Measurements from ENCODE around the gene STOML2.

Gene STOML2

DNA sequence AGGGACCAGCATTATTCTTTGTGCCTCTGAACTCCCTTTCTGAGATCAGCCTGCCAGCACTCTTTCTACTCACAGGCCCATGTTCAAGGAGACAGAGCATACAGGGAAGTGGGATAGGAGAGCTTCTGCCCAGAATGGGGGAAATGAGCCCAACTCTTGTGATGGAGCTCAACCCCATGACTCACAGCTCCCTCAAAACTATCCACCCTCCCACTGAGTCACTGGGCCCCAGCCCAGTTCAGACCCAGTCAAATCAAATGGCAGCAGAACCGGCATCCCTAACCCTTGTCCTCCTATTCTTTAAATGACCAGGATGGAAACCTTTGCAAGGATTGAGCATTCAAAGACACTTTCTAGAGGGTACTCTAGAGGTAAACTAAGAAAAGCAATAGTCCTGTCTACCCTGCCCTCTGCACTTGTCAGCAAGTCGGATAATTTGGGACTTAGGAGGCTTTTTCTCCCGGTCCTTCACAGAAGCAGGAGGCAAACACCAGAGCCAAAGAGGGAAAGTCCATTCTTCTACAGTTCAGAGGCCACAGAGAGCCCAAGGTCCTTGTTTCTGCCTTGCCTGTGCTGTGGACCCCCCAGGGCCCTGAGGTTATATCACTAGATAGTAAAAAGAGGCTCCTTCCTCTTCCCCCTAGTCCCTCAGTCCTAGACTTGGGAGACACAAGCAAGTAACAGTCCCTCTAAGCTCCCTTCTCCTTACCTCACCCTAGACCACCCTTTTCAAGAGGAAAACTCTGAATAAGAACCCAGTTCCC lies 9.5 kb upstream of the STOML2 start:
- H3K4me3 ChIP-seq (ENCODE audit: low read depth, low read length): no peak overlapping the region
- TF ChIP-seq, protein P1, sequence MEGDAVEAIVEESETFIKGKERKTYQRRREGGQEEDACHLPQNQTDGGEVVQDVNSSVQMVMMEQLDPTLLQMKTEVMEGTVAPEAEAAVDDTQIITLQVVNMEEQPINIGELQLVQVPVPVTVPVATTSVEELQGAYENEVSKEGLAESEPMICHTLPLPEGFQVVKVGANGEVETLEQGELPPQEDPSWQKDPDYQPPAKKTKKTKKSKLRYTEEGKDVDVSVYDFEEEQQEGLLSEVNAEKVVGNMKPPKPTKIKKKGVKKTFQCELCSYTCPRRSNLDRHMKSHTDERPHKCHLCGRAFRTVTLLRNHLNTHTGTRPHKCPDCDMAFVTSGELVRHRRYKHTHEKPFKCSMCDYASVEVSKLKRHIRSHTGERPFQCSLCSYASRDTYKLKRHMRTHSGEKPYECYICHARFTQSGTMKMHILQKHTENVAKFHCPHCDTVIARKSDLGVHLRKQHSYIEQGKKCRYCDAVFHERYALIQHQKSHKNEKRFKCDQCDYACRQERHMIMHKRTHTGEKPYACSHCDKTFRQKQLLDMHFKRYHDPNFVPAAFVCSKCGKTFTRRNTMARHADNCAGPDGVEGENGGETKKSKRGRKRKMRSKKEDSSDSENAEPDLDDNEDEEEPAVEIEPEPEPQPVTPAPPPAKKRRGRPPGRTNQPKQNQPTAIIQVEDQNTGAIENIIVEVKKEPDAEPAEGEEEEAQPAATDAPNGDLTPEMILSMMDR (IDR thresholded peaks at IDR 0.05; ENCODE audit: insufficient read depth, low read depth, low read length, missing control alignments): no peak
- DNase-seq (ENCODE audit: low read depth): no peak

DNA sequence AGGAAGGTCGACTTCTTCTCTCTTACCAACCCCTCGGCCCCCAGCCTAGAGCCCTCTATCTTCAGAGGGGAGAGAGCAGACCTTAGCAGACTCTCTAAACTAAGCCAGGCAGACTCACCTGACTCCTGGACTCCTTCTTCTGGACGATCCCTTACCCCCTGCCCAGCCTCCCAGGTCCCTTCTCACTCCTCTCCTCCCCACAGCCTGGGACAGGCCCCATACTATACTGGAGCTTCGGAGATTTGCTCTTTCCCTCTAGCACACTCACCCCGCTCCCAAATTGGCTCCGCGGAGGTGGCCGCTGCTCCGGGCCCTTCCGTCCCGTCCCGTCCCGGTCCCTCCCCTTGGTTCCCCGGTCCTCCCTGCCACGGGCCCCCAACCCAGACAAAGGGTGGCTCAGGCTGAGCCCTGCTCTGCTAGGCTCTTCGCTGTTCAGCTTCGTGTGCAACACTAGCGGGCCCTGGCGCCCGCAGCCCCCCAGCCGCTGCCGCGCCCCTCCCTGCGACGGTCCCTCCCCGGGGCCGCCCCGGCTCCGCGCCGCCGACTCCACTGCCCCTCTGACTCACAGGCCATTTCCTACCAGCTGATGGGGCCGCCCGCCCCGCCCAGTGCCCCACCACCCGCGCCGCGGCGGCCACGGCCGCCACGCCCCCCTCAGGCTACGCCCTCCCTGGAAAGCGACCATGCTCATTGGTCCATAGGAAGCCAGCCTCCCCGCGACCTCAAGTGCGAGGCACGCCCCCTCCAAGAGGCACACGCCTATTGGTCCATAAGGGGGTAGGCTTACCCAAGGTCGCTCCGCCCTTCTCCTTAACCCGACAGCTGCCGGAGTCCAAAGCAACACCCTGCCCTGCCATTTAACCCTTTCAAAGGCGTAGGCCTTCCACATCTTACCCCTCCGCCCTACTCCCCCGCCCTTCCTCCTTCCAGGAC lies 8.3 kb upstream of the STOML2 start:
- H3K4me3 ChIP-seq (ENCODE audit: low read depth, low read length): peak overlapping the region; percentile 71
- DNase-seq (ENCODE audit: low read depth): peak; percentile 99

DNA sequence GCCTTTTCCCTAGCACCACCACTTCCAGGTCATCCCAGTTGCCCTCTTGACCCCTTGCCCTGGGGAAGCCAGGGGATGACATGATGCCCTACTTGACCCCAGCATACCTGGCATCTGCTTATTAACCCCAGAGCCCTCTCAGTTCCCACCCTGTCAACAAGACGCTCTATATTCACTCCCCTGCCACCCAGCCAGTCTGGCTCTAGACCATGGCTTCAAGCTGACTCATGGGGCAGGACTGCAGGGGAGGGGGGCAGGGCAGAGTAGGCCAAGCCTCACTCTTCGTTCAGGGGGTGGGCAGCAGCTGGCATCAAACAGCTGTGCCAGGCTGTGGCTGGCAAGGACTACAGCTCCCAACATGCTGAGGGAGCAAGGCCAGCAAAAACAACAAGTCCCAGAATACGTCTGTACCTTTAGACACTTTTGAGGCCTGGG lies 7.4 kb upstream of the STOML2 start:
- no peak for DNase-seq (ENCODE audit: low read depth)
- TF ChIP-seq, protein P1 (IDR thresholded peaks at IDR 0.05; ENCODE audit: insufficient read depth, low read depth, low read length, missing control alignments): no peak
- H3K4me3 ChIP-seq (ENCODE audit: low read depth, low read length): no peak overlapping the region

More for the DNA sequence above, 8.3 kb upstream of the STOML2 start:
- TF ChIP-seq, protein P1 (IDR thresholded peaks at IDR 0.05; ENCODE audit: insufficient read depth, low read depth, low read length, missing control alignments): no peak

DNA sequence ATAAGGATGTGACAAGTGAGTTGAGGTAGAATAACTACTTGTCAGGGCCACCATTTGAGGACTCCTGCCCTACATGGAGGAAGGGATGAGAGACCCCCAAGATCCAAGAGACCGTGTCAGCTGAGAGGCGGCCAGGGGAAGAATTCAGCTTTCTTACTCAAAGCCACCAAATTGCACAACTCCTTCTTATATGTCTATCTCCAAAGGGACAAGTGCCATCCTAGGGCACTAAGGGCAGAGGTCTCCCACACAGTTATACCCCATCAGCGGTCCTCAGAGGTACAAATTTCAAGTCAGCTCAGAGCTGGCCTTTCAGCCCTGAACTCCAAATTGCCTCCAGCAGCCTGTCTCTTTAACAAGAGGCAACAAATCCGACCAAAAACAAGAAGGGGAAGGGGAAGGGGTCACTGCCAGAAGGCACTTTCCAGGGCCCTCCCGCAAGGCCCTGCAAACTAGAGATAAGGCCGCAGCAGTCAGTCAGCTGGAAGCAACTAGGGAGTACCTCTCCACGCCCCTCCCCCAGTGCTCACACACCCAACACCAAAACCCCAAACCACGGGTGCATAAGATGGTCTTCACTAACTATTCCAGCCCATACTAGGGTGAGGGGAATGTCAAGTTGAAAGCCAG lies 6.1 kb upstream of the STOML2 start:
- DNase-seq (ENCODE audit: low read depth): no peak
- no peak overlapping the region for H3K4me3 ChIP-seq (ENCODE audit: low read depth, low read length)
- TF ChIP-seq, protein P1 (IDR thresholded peaks at IDR 0.05; ENCODE audit: insufficient read depth, low read depth, low read length, missing control alignments): no peak

DNA sequence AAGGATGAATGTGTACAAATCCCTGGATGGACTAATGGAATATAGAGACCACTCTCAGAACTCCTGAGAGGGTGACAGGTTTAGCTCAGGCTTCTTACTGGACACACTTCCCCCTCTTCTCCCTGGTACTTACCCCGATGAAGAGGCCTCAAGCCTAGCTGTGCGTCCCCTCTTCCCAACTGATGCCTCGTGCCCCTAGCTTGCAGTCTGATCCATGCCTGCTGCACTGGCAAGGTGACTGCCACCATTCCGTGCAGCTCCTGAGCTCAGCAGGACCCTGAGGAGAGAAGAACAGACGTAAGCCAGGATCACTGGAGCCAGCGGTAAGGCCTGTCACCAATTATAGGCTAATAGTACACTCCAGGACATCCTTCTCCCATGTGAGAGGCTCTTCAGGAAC lies 5.5 kb upstream of the STOML2 start:
- TF ChIP-seq, protein P1 (IDR thresholded peaks at IDR 0.05; ENCODE audit: insufficient read depth, low read depth, low read length, missing control alignments): no peak
- no peak for DNase-seq (ENCODE audit: low read depth)
- H3K4me3 ChIP-seq (ENCODE audit: low read depth, low read length): no peak overlapping the region

DNA sequence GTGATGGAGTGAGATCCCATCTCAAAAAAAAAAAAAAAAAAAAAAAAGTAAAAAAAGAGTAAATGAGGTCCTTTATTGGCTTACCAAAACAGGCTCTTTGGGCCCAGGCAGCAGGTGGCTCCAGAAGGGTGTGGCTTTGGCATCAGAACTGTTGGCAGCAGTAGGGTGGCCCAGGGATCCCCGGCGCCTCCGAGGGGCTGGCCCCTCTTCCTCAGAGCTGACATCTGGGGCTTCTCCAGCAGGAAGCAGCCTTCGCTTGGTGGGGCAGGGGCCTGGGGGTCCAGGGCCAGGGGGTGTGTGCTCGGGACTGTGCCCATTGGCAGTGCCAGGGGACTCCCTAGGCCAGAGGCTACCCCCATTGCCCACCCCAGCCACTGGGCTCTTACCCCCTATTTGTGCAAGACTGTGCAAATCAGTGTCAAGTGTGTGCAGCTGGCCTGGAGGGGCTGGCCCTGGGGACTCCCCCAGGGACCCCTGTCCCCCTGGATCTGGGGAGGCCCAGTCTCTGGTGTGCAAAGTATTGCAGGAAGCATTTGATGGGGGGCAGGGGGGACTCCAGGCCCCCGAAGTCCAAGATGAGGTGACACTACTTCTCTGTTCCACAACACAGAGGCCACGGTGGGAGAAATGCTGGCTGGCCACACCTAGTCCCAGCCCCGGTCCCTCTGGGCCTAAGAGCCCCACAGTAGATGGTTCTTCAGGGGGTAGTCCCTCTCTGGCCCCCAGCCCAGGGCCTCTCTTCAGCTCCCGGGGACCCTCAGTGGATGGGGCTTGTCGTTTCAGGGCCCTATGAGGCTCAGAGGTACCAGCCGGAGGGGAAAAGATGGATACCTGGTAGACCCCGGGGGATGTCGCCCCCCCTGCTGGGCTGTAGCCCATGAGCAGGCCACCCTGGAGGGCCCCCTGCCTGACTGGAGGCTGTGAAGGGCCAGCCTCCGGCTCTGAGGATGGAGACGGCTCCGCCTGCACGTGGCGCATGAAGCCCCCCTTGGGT lies 4.7 kb upstream of the STOML2 start:
- H3K4me3 ChIP-seq (ENCODE audit: low read depth, low read length): no peak overlapping the region
- DNase-seq (ENCODE audit: low read depth): no peak
- TF ChIP-seq, protein P1 (IDR thresholded peaks at IDR 0.05; ENCODE audit: insufficient read depth, low read depth, low read length, missing control alignments): no peak

Measured in GM12865 (cell line).